ENCODE results near the gene PSMG4.

The PSMG4 gene

DNA sequence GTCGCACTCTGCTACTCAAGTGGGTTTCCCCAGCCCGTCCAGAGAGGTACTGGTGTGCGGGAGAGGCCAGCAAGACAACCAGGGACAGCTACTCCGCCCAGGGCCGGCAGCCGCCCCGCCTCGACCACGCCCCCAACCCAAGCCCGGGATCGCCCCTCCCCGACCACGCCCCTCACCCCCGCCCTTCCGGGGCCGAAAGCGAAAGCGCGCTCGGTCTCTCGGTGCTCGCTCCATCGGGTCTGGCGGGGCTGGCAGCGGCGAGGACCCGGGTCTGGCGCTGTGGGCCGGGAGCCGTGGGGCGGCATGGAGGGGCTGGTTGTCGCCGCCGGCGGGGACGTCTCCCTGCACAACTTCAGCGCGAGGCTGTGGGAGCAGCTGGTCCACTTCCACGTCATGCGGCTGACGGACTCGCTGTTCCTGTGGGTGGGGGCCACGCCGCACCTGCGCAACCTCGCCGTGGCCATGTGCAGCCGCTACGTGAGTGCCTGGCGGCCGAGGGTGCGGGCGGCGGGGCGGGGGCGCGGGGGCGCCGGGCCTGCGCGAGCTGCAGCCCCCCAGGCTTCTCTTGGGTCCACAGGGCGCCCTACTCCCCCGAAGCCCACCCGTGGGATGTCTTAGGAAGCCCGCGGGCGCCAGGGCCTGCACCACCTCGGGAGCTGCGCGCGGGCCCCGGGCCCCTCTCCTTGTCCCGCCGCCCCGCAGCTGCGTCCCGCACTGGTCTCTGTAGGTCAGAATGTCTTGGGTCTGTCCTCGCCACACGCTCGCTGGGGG lies at the start of gene PSMG4:
TSS of gene PSMG4 (plus strand) at position 228 of the 771 bp plus-strand sequence. CDS start at position 304, 76 bp downstream.
- peak; percentile 87 for DNase-seq

GRCh38 chr6:3209114-3210023 lies 49.4 kb upstream of the PSMG4 start:
- DNase-seq = peak; percentile 88

- DNase-seq = no peak
Measured at GRCh38 chr6:3210024-3210610, 48.6 kb upstream of the PSMG4 start.

DNA sequence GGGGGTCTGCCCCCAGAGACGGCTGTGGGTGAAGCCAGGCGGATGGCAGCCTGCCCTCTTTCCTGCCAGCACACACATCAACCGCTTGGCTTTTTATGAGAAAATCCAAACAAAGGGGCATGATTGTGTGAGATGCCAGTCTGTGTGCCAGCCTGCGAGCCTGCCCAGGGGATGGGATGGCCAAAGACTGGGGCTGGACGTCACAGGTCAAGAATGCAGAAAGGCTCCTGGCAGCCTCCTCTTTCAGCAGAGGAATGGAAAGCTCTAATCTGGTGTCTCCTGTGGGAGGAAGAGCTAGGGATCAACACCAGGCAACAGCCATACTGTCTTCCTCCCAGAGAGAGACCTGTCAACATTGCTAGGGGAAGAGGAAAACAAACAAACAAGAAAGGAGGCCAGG lies 47.1 kb upstream of the PSMG4 start:
- DNase-seq = peak; percentile 34

GRCh38 chr6:3212261-3212660 lies 46.5 kb upstream of the PSMG4 start:
- DNase-seq = no peak

DNA sequence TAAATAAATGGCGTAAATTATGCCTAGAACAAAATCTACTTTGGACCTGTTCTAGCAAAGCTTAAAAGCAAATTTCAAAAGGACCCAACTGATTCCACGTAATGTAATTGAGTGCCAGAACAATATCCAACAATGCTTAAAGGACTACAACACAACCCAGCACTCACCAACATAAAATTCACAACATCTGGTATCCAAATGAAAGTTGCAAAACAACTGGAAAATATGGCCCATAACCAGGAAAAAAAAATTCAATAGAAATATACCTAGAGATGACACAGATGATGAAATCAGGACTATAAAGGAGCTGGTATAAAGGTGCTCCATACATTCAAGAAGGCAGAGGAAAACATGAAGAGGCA lies 45.4 kb upstream of the PSMG4 start:
- DNase-seq = no peak

- DNase-seq = no peak
Measured at GRCh38 chr6:3214898-3215297, 43.8 kb upstream of the PSMG4 start.

- DNase-seq = no peak
Measured at GRCh38 chr6:3217286-3217685, 41.5 kb upstream of the PSMG4 start.

DNA sequence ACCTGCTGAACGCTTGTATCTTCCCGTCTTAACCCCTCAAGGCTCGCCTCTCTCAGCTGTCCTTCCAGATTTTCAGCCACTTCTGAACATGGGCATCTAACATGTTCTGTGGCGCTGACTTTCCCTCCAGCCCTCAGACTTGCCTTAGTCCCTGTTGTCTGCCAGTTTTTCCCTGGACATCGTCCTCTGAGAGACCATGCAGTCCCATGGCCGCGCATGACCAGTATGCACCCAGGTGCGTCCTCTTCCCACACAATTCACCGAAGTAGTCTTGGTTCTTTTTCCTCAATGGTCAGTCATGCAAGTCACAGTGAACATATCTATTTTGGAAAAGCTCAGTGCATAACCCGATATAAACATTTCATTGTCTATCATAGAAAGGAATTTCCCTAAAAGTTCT lies 40.5 kb upstream of the PSMG4 start:
- no peak for DNase-seq

DNA sequence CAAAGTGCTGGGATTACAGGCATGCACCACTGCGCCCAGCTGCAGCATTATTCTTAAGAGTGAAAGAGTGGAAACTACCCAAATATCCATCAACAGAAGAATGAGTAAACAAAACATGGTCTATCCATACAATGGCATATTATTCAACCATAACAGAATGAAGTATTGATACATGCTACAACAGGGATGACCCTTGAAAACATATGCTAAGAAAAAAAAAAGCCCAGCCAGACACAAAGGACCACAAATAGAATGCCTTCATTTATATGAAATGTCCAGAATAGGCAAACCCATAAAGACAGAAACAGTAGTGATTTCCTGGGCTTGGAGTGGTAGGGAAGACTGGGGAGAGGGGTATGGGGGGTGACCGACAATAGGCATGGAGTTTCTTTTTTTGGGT lies 38.4 kb upstream of the PSMG4 start:
- DNase-seq = no peak

- DNase-seq = no peak
Measured at GRCh38 chr6:3221578-3221977, 37.2 kb upstream of the PSMG4 start.

GRCh38 chr6:3222506-3223038 lies 36.2 kb upstream of the PSMG4 start:
- no peak for DNase-seq

DNA sequence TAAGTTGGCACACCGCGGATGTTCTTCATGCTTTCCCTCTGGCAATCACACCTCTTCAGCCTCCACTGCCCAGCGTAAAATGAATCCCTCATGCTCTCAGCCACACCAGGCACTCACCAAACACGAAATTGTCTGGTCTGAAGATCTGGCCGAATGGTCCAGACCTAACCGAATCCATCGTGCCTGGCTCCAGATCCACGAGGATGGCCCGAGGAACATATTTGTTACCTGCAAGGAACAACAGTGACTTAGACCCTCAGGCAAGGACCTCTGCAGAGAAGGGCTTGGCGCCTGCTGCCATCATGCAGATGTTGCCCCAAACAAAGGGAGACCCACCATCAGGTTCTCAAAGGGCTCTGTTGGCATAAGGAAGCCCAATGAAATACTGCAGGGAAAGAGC lies 32.7 kb upstream of the PSMG4 start:
- DNase-seq = no peak

- no peak for DNase-seq
Measured at GRCh38 chr6:3226481-3227362, 32.0 kb upstream of the PSMG4 start.

DNA sequence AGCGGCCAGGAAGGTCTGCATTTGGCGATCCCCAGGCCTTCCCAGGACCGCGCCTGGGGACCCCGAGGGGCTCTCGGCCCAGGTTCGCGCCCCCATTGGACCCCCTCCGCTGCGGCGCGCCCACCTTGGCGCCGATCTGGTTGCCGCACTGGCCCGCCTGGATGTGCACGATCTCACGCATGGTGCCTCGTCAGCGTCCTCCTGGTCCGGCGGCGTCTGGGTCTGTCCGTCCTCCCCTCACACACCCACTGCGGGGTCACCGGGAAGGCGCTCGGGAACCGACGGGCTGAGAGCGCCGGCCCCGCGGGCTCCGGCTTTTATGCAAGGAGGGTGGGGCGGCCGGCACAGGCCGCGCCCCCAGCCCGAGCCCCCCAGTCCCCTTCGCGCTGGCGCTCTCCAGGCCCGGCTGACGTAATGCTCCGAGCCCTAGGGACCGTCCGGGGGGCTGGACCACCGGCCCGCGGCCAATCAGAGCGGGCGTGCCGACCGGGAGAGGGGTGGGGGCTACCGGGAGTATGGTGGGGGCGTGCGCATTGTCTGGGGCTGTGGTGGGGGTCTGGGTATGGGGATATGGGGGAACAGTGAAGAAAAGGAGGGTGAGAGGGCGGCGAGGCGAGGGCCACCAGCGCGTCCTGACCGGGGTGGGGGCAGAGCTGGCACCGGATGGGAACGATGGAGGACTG lies 31.2 kb upstream of the PSMG4 start, which contains the start of gene TUBB2B:
TSS of gene TUBB2B (minus strand) at position 291 of the 683 bp plus-strand sequence. CDS start at position 181, 110 bp downstream.
- no peak for DNase-seq

- DNase-seq = no peak
Measured at GRCh38 chr6:3228046-3228671, 30.6 kb upstream of the PSMG4 start.

- no peak for DNase-seq
Measured at GRCh38 chr6:3228771-3229565, 29.8 kb upstream of the PSMG4 start.

GRCh38 chr6:3229566-3230178 lies 29.1 kb upstream of the PSMG4 start:
- DNase-seq = no peak

- no peak for DNase-seq
Measured at GRCh38 chr6:3230256-3230882, 28.4 kb upstream of the PSMG4 start.
